Esophagus squamous epithelium (tissue), 5 donors: ENCODE measurements around the gene SMARCC2. TPM values are rescaled to one million over a fixed set of nuclear protein-coding genes. Genes with fewer than 3 reads are reported as not detected.

Experiments
- DNase-seq: peaks from one replicate; lab custom pipeline; 2025; lab: John Stamatoyannopoulos, UW
- H3K27ac ChIP-seq, 4 donors: fragments of 200-600 bp; sonication (generic); one replicate each; pipeline ENCODE4 v1.5.1; 2016 to 2019; ENCODE audit warnings: mild to moderate bottlenecking in 1 of 4
- H3K27me3 ChIP-seq, 4 donors: fragments of 200-600 bp; sonication (generic); 1 replicate in 3 of 4; 2 replicates in 1 of 4; pipeline versions ENCODE4 v1.5.1 to v1.6.0; 2017 to 2021; ENCODE audit warnings: antibody characterized with exemption in 1 of 4
- H3K36me3 ChIP-seq, 3 donors: fragments of 200-600 bp; sonication (generic); one replicate each; pipeline ENCODE4 v1.5.1; 2016 to 2019
- H3K4me1 ChIP-seq, 3 donors: fragments of 200-600 bp; sonication (generic); one replicate each; pipeline ENCODE4 v1.5.1; 2017 to 2019
- H3K4me3 ChIP-seq, 4 donors: fragments of 200-600 bp; sonication (generic); 1 replicate in 3 of 4; 2 replicates in 1 of 4; pipeline ENCODE4 v1.5.1; 2016 to 2019; ENCODE audit warnings: mild to moderate bottlenecking in 2 of 4, moderate library complexity in 1 of 4
- H3K9me3 ChIP-seq, 3 donors: fragments of 200-600 bp; sonication (generic); one replicate each; pipeline ENCODE4 v1.5.1; 2016 to 2019
- POLR2A ChIP-seq, 4 donors: fragments of 450-650 bp; IDR thresholded peaks; one replicate each; pipeline ENCODE4 v1.6.1; 2017; ENCODE audit warnings: antibody characterized with exemption in 4 of 4, mild to moderate bottlenecking in 4 of 4, moderate library complexity in 3 of 4
- WGBS, 2 donors: methylation state at CpG; one replicate each; pipeline ENCODE4 v1.1.5; 2018; 5-methylcytosine and 5-hydroxymethylcytosine counted together
- intact Hi-C: fragments of 100-400 bp; cut with DNase I; formaldehyde crosslinking; loops from one replicate; pipeline ENCODE4 v1.15.0; 2022
- total RNA-seq, 4 donors: library from RNA; depleted of rRNA; stranded (reverse); fragments of >200 nt; gene quantifications; one replicate each; pipeline ENCODE4 v1.1.0, GENCODE V29; 2016
- TF ChIP-seq, protein P1 (sequence below), 6 experiments: fragments of 450-650 bp in 4 of 6; fragments of 200-600 bp in 2 of 6; sonication (generic) in 2 of 6; IDR thresholded peaks; one replicate each; pipeline ENCODE4 v1.5.1; 2016 to 2019; ENCODE audit warnings: antibody characterized with exemption in 6 of 6, mild to moderate bottlenecking in 4 of 6, moderate library complexity in 4 of 6
- donor health status: DM: yes; HTN: yes; CAD: no.

The SMARCC2 gene
- total RNA-seq, 4 donors from 2014 or later, result 31.7 to 64.9 (median 46.1) TPM

DNA sequence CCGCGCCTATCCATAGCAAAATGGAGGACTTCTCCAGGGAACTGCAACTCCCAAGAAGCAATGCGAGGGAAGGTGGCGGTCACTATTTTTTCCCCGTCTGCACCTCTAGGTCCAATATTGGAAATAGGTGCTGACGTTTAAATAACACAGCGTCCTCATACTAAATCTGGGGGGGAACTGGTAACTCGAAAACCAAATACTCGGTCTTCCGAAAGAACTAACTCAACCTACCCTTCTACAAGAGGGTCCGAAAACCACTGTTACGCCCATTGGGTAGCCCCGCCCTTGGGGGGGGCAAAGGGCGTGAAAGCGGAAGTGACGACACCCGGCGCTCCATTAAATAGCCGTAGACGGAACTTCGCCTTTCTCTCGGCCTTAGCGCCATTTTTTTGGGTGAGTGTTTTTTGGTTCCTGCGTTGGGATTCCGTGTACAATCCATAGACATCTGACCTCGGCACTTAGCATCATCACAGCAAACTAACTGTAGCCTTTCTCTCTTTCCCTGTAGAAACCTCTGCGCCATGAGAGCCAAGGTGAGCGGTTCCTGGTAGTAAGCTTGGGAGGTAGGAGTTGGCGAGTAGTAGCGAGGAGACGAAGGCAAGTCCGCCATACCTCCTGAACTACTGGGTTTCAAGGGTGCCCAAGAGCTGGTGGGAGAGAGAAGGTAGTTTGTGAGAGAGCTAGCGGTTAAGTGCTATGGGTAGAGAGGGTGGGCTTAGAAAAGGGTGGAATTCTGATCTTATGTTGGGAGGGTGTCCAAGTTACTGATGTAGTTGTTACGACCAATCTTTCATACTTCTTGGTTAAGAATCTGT lies 72.8 kb downstream of the SMARCC2 start, which contains the start of gene RPL41:
RPL41 (plus strand) TSS at position 367 of the 815 bp plus-strand sequence.
- peak; percentile 58 for DNase-seq
- peaks cover 16 to 42% (median 24%) of the 10 kb centered on the region in 3 donors for H3K4me1 ChIP-seq
- H3K27ac ChIP-seq, result peak within 1 kb of the TSS; percentile 88 to 98 (median 94)
- no peaks in the 10 kb centered on the region for H3K9me3 ChIP-seq
- TF ChIP-seq, protein P1, sequence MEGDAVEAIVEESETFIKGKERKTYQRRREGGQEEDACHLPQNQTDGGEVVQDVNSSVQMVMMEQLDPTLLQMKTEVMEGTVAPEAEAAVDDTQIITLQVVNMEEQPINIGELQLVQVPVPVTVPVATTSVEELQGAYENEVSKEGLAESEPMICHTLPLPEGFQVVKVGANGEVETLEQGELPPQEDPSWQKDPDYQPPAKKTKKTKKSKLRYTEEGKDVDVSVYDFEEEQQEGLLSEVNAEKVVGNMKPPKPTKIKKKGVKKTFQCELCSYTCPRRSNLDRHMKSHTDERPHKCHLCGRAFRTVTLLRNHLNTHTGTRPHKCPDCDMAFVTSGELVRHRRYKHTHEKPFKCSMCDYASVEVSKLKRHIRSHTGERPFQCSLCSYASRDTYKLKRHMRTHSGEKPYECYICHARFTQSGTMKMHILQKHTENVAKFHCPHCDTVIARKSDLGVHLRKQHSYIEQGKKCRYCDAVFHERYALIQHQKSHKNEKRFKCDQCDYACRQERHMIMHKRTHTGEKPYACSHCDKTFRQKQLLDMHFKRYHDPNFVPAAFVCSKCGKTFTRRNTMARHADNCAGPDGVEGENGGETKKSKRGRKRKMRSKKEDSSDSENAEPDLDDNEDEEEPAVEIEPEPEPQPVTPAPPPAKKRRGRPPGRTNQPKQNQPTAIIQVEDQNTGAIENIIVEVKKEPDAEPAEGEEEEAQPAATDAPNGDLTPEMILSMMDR (IDR thresholded peaks at IDR 0.05), result peak in 1 of 6 experiments; percentile 25
- peak in 3 of 4 donors; percentile 81 to 97 (median 95) for TF ChIP-seq POLR2A (IDR thresholded peaks at IDR 0.05)
- no peaks in the 10 kb centered on the region for H3K27me3 ChIP-seq
- WGBS, 2 donors, result 0% methylated on average over 32 to 33 of the region's 34 CpGs
- intact Hi-C loops, result no loop called here
- peaks cover 9 to 44% (median 25%) of the 10 kb centered on the region in 3 donors for H3K36me3 ChIP-seq
- H3K4me3 ChIP-seq, result peak within 1 kb of the TSS; percentile 46 to 76 (median 70)

DNA sequence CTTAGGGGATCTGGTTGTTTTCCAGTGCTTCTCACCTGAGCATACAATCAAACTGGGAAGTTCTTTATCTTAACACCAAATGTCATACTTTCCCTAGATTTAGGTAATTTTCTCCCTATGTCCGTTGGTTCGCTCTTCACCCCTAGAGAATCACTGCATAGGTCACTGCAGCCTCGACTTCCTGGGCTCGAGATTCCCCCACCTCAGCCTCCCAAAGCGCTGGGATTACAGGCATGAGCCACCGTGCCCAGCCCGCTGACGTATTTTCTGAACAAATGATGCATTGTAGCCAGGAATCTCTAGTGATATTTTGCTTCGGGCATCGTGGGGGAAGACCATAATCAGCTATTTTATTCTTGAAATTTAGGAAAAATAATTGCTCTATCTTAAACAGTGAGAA lies 74.0 kb downstream of the SMARCC2 start:
- DNase-seq, result no peak
- TF ChIP-seq POLR2A (IDR thresholded peaks at IDR 0.05), result no peak
- TF ChIP-seq, protein P1 (IDR thresholded peaks at IDR 0.05), result no peak
- Histone ChIP-seq H3K36me3 (peaks cover 13 to 44% (median 28%) of the 10 kb centered on the region in 3 donors), H3K4me1 (peaks cover 16 to 43% (median 23%) of the 10 kb centered on the region in 3 donors), H3K27me3 (no peaks in the 10 kb centered on the region), H3K4me3 (peak overlapping the region in 3 of 4 donors; percentile 69 to 76 (median 70)), H3K9me3 (no peaks in the 10 kb centered on the region), H3K27ac (peak overlapping the region; percentile 88 to 98 (median 94))
- intact Hi-C loops, result no loop called here
- WGBS, 2 donors, result 32% methylated on average over 10 of the region's 10 CpGs

DNA sequence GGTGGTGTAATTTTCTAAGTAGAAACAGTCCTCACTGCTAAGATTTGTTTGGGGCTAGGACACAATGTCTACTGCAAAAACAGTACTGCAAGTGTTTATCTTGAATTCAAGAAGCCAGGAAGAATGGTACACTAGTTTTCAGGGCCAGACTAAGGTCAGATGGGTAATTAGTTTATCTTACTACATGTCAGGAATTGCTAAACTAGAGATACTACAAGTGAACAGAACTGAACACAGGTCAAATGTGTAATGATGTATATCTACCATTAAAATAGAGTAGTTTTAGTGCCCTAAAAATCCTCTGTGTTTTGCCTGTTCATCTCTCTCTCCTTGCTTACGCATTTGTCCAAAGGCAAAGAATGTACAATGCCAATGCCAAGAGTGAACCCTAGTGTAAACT lies 75.2 kb downstream of the SMARCC2 start:
- H3K27ac ChIP-seq, result no peak overlapping the region

More for the DNA sequence above, 75.2 kb downstream of the SMARCC2 start:
- Histone ChIP-seq H3K36me3 (peaks cover 22 to 56% (median 35%) of the 10 kb centered on the region in 3 donors), H3K4me1 (peaks cover 6 to 43% (median 10%) of the 10 kb centered on the region in 3 donors), H3K4me3 (no peak overlapping the region), H3K27me3 (no peaks in the 10 kb centered on the region), H3K9me3 (no peaks in the 10 kb centered on the region)
- 100% methylated on average over 1 of the region's 1 CpG for WGBS, 2 donors
- DNase-seq, result no peak
- no peak for TF ChIP-seq POLR2A (IDR thresholded peaks at IDR 0.05)
- intact Hi-C loops, result no loop called here

Other genes starting within 250 kb of the SMARCC2 start
- 1 to 10 TPM in 1 of 4 donors, under 1 TPM in 3; 0.48 to 3.4 (median 0.67) TPM for gene PMEL, start 223.4 kb downstream of the SMARCC2 start, total RNA-seq
- gene CDK2, start 222.7 kb downstream of the SMARCC2 start, total RNA-seq, result 10 to 100 TPM; 11.1 to 22.6 (median 17.0) TPM
- gene RAB5B, start 215.4 kb downstream of the SMARCC2 start, total RNA-seq, result 10 to 100 TPM; 78.2 to 94.2 (median 86.4) TPM
- 10 to 100 TPM; 16.0 to 30.0 (median 18.5) TPM for gene SUOX, start 192.2 kb downstream of the SMARCC2 start, total RNA-seq
- gene IKZF4, start 168.4 kb downstream of the SMARCC2 start, total RNA-seq, result 1 to 10 TPM; 1.2 to 2.0 (median 1.9) TPM
- gene RPS26, start 147.6 kb downstream of the SMARCC2 start, total RNA-seq, result 1,000 to 10,000 TPM in 2 of 4 donors, 100 to 1,000 TPM in 2; 381 to 1,639 (median 1,040) TPM
- gene ERBB3, start 109.3 kb downstream of the SMARCC2 start, total RNA-seq, result 100 to 1,000 TPM in 1 of 4 donors, 10 to 100 TPM in 3; 36.0 to 125 (median 82.8) TPM
- gene PA2G4, start 84.9 kb downstream of the SMARCC2 start, total RNA-seq, result 100 to 1,000 TPM in 3 of 4 donors, 10 to 100 TPM in 1; 89.3 to 206 (median 176) TPM
- gene RPL41, start 72.8 kb downstream of the SMARCC2 start, total RNA-seq, result 1,000 to 10,000 TPM in 3 of 4 donors, 100 to 1,000 TPM in 1; 966 to 4,641 (median 3,066) TPM
- 1 to 10 TPM; 1.5 to 3.8 (median 2.3) TPM for gene ZC3H10, start 71.2 kb downstream of the SMARCC2 start, total RNA-seq
- gene ESYT1, start 61.2 kb downstream of the SMARCC2 start, total RNA-seq, result 10 to 100 TPM; 42.6 to 70.8 (median 62.5) TPM
- 10 to 100 TPM; 26.3 to 51.0 (median 37.8) TPM for gene MYL6B, start 36.9 kb downstream of the SMARCC2 start, total RNA-seq
- gene MYL6, start 31.1 kb downstream of the SMARCC2 start, total RNA-seq, result 1,000 to 10,000 TPM; 1,011 to 2,279 (median 1,490) TPM
- 10 to 100 TPM; 21.1 to 42.5 (median 28.6) TPM for gene RNF41, start 32.4 kb upstream of the SMARCC2 start, total RNA-seq
- 10 to 100 TPM; 17.2 to 31.0 (median 21.6) TPM for gene NABP2, start 34.9 kb upstream of the SMARCC2 start, total RNA-seq
- 1 to 10 TPM in 1 of 4 donors, not detected in 3; 1.1 TPM for gene SLC39A5, start 40.6 kb upstream of the SMARCC2 start, total RNA-seq
- 10 to 100 TPM in 3 of 4 donors, 1 to 10 TPM in 1; 9.2 to 15.8 (median 13.9) TPM for gene ANKRD52, start 68.9 kb upstream of the SMARCC2 start, total RNA-seq
- gene COQ10A, start 77.5 kb upstream of the SMARCC2 start, total RNA-seq, result 1 to 10 TPM; 1.6 to 9.5 (median 4.1) TPM
- 100 to 1,000 TPM; 126 to 175 (median 133) TPM for gene CS, start 110.8 kb upstream of the SMARCC2 start, total RNA-seq
- 10 to 100 TPM; 37.2 to 66.6 (median 55.3) TPM for gene CNPY2, start 126.5 kb upstream of the SMARCC2 start, total RNA-seq
- 10 to 100 TPM; 10.2 to 35.9 (median 14.9) TPM for gene PAN2, start 144.5 kb upstream of the SMARCC2 start, total RNA-seq
- gene IL23A, start 149.4 kb upstream of the SMARCC2 start, total RNA-seq, result 10 to 100 TPM in 1 of 4 donors, 1 to 10 TPM in 2, not detected in 1; 2.6 to 28.6 (median 2.8) TPM
- 10 to 100 TPM; 54.3 to 83.7 (median 62.4) TPM for gene STAT2, start 170.6 kb upstream of the SMARCC2 start, total RNA-seq
- gene APOF, start 173.4 kb upstream of the SMARCC2 start, total RNA-seq, result not detected